ENCODE measurements around the gene TSPAN5. TPM values are rescaled to one million over a fixed set of nuclear protein-coding genes. Genes with fewer than 3 reads are reported as not detected.

Gene TSPAN5
- total RNA-seq, 3 donors from 2014 or later = 1.9 to 17.7 (median 12.8) TPM

DNA sequence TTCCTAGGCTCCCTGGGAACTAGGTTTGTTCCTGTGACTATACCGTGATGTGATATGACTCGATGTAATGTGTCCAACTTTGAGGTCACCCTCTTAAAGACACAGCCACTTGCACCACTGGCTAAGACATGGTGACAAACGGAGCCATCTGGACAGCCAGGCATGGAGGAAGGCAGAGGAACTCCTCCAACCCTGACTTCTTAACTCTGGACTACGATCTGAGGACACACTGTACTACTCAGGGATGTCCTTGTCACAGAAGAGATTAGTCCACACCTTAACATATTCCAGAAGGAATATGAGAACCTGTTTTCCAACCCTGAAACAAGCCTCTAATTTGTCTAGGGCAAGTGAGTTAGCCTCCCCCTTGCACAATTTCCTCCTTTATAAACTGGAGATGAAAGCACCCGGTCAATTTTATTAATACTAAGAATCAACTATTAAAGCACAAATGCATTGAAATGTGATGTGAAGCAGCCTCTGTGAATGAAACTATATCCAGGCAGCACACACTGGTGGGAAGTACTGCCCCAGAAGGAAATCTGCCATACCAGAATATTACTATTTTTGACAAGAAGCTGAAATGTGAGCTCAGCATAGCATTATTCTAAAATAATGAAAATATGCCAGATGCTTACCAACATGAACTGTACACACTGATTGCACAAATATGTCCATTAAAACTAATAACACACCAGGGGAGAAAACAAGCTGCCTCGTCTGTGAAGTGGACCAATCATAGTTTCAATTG lies 47.3 kb downstream of the TSPAN5 start:
- Histone ChIP-seq H3K27ac (no peak overlapping the region), H3K9me3 (no peaks in the 10 kb centered on the region), H3K4me3 (no peak overlapping the region), H3K36me3 (no peaks in the 10 kb centered on the region), H3K27me3 (no peaks in the 10 kb centered on the region), H3K4me1 (no peaks in the 10 kb centered on the region)
- no peak for DNase-seq (ENCODE audit: low spot score in 2 of 2)
- TF ChIP-seq POLR2A (IDR thresholded peaks at IDR 0.05) = no peak
- TF ChIP-seq, protein P1, sequence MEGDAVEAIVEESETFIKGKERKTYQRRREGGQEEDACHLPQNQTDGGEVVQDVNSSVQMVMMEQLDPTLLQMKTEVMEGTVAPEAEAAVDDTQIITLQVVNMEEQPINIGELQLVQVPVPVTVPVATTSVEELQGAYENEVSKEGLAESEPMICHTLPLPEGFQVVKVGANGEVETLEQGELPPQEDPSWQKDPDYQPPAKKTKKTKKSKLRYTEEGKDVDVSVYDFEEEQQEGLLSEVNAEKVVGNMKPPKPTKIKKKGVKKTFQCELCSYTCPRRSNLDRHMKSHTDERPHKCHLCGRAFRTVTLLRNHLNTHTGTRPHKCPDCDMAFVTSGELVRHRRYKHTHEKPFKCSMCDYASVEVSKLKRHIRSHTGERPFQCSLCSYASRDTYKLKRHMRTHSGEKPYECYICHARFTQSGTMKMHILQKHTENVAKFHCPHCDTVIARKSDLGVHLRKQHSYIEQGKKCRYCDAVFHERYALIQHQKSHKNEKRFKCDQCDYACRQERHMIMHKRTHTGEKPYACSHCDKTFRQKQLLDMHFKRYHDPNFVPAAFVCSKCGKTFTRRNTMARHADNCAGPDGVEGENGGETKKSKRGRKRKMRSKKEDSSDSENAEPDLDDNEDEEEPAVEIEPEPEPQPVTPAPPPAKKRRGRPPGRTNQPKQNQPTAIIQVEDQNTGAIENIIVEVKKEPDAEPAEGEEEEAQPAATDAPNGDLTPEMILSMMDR (IDR thresholded peaks at IDR 0.05) = no peak
- TF ChIP-seq POLR2AphosphoS5 (IDR thresholded peaks at IDR 0.05) = no peak
- intact Hi-C loops (cut with DNase I; ENCODE audit: low total_unique reads) = no loop called here

DNA sequence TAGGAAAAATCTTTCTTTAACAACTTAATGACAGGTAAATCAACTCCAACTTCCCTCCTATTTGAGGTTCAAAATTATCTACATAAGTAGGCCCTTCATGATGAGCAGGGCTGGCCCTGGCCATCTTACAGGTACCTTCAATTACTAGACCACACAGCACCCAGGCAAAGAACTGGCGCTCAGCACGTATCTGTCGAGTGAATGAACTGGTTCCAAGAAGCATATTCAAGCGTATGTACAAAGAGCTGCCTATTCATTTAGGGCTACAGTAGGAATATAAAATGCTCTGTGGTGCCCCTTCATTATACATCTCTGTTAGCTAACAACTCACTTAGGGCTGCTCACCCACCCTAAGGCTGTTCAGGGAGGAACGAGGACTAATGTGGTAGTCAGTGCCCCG lies 48.0 kb downstream of the TSPAN5 start:
- DNase-seq (ENCODE audit: low spot score in 2 of 2) = no peak
- H3K4me3 ChIP-seq = no peak overlapping the region
- H3K4me1 ChIP-seq = no peaks in the 10 kb centered on the region
- intact Hi-C loops (cut with DNase I; ENCODE audit: low total_unique reads) = no loop called here
- no peaks in the 10 kb centered on the region for H3K9me3 ChIP-seq
- no peaks in the 10 kb centered on the region for H3K27me3 ChIP-seq
- TF ChIP-seq POLR2A (IDR thresholded peaks at IDR 0.05) (no peak), POLR2AphosphoS5 (IDR thresholded peaks at IDR 0.05) (no peak)
- TF ChIP-seq, protein P1 (IDR thresholded peaks at IDR 0.05) = no peak
- H3K36me3 ChIP-seq = no peaks in the 10 kb centered on the region
- H3K27ac ChIP-seq = no peak overlapping the region

DNA sequence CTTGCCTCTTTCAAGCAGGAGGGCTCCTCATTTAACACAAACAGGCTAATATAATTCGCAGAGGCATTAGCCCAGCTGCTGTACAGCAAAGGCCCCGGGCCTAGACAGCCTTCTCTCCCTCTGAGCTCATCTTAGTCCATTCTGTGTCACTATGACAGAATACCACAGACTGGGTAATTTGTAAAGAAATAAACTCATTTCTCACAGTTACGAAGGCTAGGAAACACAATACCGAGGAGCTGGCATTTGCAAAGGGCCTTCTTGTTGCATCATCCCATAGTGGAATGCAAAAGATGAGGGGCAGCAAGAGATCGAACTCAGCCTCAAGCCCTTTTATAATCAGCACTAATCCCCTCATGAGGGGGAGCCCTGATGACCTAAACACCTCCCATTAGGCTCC lies 48.5 kb downstream of the TSPAN5 start:
- intact Hi-C loops (cut with DNase I; ENCODE audit: low total_unique reads) = no loop called here
- no peaks in the 10 kb centered on the region for H3K27me3 ChIP-seq
- H3K36me3 ChIP-seq = no peaks in the 10 kb centered on the region
- no peak for TF ChIP-seq POLR2A (IDR thresholded peaks at IDR 0.05)
- H3K4me3 ChIP-seq = no peak overlapping the region
- DNase-seq (ENCODE audit: low spot score in 2 of 2) = no peak
- no peaks in the 10 kb centered on the region for H3K4me1 ChIP-seq
- H3K9me3 ChIP-seq = no peaks in the 10 kb centered on the region
- H3K27ac ChIP-seq = no peak overlapping the region

DNA sequence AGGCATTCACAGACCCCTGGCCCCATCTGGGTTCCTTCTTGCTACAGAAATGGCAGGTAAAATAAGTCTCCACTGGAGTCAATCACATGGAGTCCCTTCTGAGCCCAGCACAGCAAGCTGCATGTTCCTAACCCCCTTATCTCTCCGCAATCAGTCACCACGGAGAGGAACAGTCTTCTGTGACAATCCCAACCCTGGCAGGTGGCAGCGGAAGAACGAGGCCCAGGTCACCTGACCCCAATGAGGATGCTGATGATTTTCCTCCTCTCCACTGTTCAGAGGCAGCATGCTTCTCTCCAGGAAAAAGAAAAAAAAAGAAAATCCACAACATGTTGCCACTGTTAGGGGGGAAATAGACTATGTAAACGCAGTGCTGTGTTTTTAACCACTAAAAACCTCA lies 50.1 kb downstream of the TSPAN5 start:
- TF ChIP-seq POLR2AphosphoS5 (IDR thresholded peaks at IDR 0.05) (no peak), POLR2A (IDR thresholded peaks at IDR 0.05) (no peak)
- TF ChIP-seq, protein P1 (IDR thresholded peaks at IDR 0.05) = no peak
- H3K9me3 ChIP-seq = no peaks in the 10 kb centered on the region
- no peaks in the 10 kb centered on the region for H3K4me1 ChIP-seq
- intact Hi-C loops (cut with DNase I; ENCODE audit: low total_unique reads) = no loop called here
- H3K36me3 ChIP-seq = no peaks in the 10 kb centered on the region
- H3K27ac ChIP-seq = no peak overlapping the region
- no peaks in the 10 kb centered on the region for H3K27me3 ChIP-seq
- H3K4me3 ChIP-seq = no peak overlapping the region
- no peak for DNase-seq (ENCODE audit: low spot score in 2 of 2)

DNA sequence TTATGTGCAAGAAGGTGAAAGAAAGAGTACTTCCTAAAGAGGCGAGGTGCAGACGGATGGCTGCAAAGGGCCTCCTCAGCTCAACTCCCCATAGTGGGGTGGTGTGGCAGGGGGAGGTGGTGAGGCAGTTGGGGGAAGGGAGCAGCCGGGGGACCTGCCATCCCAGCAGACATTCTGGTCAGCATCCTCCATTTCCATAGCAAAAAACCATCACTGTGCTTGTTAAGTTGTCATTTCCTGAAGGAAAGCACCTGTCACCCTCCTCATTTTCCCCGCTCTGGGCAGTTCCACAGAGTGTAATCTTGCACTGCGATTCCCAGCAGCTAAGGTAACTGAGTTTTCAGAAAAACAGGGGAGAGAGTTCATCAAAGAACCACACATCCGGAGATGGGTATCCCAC lies 51.5 kb downstream of the TSPAN5 start:
- TF ChIP-seq POLR2AphosphoS5 (IDR thresholded peaks at IDR 0.05) (no peak), POLR2A (IDR thresholded peaks at IDR 0.05) (no peak)
- TF ChIP-seq, protein P1 (IDR thresholded peaks at IDR 0.05) = no peak
- Histone ChIP-seq H3K9me3 (no peaks in the 10 kb centered on the region), H3K36me3 (no peaks in the 10 kb centered on the region), H3K27ac (no peak overlapping the region), H3K27me3 (no peaks in the 10 kb centered on the region), H3K4me1 (no peaks in the 10 kb centered on the region), H3K4me3 (no peak overlapping the region)
- DNase-seq (ENCODE audit: low spot score in 2 of 2) = no peak
- intact Hi-C loops (cut with DNase I; ENCODE audit: low total_unique reads) = no loop called here

All from breast epithelium (tissue), 4 donors.